Ecto neural progenitor cell (in vitro differentiated cells): ENCODE measurements around the gene TLK1.
"Not testable (repeated sequence)": the region's sequence is repeated elsewhere in the genome, so short reads cannot be mapped to it uniquely, and the experiment has no call there.

ENCODE experiments used
- DNase-seq: peaks from one replicate; pipeline ENCODE4 v3.0.0-alpha.2; 2018; ENCODE audit warnings: low spot score

Gene TLK1

DNA sequence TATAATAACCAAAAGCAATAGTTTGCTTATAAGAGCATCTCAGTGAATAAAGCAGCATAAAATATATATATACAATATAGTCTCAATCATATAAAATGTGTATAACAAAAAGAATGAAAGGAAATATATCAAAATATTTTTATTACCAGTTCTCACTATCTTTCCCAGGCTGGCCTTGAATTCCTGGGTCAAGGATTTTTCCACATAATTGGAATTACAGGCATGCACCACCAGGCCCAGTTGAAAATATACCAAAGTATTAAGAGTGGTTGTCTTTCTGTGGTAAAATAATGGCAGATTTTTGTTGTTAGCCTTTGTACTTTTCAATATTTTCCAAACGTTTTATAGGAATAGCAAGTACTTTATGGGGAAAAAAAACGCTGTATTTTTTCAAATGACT lies 8.6 kb upstream of the TLK1 start:
- no peak for DNase-seq

DNA sequence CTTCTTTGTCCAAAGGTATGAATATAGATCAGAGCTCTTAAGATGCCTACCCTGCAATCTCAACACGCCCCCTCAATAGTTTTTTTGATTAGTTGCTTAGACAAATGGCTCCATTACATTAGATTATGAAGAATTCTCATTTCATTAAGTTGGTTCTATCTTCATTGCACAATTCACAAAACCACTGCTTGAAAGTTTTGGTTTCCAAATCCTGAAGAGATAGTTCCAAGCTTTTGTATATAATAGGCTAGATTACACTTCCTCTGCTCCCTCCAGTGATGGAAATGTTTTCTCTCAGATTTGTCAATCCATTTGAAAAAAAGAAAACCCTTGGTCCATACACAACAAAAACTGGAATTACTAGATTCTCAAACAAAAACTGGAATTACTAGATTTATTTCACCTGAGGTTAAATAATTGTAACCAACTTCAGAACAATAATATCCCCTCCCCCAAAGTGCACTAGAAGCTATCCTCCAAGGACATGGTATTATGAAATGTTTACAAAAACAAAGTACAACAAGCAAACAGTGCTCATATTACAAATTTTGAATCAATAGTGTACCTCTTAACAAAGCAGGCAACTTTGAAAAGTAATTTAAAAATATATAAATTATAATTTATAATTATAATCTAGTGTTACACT lies 6.8 kb upstream of the TLK1 start:
- no peak for DNase-seq

DNA sequence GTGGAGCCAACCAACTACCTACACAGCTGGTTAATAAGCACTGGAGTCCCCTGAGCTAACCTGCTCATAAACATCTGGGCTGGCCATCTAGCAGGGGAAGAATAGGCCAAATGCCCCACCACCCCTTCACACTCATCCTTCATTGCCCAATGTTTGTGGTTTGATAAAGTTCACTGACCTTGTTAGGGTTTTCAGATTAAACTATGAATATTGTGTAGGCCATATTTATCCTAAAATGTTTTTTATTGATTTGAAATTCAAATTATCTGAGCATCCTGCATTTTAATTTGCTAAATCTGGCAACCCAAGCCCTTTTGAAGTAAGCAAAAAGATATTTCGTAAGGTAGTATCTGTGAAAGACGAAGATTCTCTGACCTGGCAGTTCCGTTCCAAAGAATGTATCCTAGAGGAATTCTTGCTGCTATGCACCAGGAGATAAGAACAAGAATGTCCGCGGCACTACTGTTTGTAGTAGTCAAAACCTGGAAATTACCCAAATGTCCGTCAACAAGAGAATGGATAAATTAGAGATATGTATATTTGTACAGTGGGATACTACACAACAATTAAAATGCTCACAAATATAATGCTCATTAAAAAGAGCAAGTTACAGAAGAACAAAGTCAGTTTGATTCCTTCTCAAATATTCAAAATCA lies 5.8 kb upstream of the TLK1 start:
- DNase-seq: no peak

GRCh38 chr2:171165967-171166327 lies 5.3 kb upstream of the TLK1 start:
- DNase-seq: no peak

DNA sequence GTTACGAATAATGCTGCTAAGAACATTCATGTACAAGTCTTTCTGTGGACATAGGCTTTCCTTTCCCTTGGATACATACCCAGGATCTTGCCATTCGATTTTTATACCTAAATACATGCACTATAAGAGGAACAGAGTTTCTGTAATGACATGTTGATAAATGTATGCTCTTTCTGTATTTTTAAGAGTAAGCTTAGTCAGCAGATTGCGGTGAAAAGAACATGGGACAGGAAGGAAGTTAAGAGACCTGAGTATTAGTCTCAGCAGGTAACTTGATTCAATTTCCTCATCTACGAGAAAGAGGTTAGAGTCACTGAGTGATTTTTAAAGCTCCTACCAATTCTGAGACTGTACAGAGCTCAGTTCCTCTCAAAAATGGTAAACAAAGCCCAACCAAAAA lies 2.6 kb upstream of the TLK1 start:
- no peak for DNase-seq

- not testable (repeated sequence) for DNase-seq
These were observed 2.0 kb upstream of the TLK1 start for GRCh38 chr2:171162522-171163197.

DNA sequence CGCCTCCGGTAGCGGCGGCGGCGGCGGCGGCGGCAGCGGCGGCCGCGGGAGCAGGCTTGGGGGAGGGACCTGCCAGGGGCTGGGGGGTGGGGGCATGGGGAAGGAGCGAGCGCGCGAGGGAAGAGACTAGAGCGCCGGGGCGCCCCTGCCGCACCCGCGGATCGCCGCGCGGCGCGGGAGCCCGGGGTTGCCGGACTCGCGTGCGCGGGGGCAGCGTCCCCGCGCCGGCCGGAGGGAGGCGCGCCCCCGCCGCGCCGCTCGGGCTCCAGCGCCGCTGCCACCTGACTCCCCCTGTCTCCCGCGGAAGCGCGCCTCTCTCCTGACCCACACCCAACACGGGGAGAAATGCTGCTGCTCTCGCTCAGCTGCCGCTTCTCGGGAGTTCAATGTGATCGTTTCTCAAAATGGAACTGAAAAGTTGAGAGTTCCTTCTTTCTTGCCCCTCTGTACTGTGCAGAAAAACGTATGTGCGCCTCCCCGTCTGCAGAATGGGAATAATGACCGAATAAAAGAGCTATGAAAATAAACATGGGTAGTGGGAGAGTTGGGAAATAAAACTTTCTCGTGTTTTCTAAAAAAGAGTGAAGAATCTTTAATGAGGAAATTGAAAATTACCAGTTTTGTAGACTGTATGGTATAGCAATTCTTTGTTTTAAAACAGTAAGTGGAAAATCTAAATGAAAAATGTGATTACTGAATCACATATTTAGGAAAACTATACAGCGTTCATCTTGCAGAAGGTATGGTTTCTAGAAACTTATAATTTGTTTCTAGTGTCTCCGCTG lies 455 bp upstream of the TLK1 start:
- DNase-seq: peak; percentile 83

GRCh38 chr2:171159372-171160118 lies 1.1 kb downstream of the TLK1 start:
- DNase-seq: peak; percentile 51

DNA sequence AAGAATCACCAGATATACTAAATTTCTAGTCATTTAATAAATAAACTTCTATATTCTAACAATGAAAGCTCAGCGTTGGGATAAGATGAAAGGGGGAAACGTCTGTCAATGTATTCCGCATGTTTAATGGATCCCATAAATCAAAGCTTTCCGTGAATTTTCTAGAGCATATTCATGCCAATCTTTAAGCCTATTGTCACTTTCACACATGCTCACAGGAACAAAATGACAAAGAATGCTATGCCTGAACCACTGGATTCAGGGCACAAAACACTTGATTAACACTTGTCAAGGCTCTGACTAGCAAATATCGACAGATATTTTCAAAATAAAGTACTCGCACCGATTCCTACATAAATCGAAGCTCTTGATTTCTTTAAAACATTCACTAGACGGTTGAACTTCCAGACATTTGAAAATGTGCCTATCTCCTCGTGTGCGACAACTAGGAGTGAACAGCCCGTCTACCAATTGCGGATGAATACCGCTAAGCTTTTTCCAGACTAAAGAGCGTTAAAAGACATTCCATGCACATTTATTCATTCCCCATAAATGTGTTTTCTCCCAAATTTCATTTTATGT lies 1.8 kb downstream of the TLK1 start:
- DNase-seq: no peak

DNA sequence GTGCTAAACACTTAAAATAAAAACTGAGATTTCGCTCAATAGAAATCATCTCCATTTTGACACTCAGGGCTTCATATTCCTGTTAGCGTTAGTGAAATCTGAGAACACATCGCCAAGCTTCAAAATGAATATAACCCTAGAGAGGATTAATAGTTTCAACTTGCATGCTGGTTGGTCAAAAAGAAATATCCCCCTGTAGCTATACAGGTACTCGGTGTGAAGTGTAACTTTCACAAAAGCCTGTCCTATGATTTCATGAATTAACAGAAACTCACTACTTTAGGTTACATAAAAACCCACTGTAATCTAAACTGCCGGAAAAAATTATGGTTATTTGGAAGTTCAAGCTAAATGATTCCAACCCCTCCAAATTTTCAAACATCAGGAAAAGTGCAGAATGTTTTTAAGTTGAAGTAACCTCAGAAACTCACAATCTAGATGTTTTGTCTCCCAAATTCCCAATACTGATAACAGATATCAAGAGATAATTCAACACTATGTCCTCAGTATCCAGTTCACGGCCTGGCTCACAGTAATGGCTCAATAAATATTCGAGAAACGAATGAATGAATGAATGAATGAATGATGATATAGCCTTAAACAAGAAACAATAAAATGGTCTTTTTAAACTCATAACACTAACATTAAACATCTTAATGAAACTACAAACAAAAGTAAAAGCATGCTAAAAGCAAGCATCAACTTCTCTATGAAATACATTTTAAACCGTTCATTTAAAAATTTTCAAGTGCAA lies 2.5 kb downstream of the TLK1 start:
- no peak for DNase-seq

GRCh38 chr2:171157109-171157500 lies 3.6 kb downstream of the TLK1 start:
- no peak for DNase-seq

DNA sequence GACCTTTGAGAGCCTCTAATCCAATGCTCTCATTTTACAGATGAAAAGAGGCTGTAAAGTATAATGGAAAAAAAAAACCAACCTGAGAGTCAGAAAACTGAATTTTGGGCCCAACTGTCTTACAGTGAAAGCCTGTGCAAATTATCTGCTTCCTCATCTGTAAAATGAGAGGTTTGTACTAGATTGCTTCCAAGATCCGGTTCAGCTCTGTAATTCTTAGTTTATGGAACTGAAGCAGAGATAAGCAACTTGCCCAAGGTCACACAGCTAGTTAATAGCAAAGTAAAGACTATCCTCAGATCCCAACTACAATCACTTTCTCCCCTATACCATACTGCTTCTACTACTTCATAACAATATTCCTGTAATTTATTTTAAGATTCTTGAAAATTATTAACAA lies 6.3 kb downstream of the TLK1 start:
- no peak for DNase-seq

GRCh38 chr2:171150694-171151285 lies 9.9 kb downstream of the TLK1 start:
- DNase-seq: no peak

GRCh38 chr2:171149986-171150693 lies 10.6 kb downstream of the TLK1 start:
- DNase-seq: no peak

DNA sequence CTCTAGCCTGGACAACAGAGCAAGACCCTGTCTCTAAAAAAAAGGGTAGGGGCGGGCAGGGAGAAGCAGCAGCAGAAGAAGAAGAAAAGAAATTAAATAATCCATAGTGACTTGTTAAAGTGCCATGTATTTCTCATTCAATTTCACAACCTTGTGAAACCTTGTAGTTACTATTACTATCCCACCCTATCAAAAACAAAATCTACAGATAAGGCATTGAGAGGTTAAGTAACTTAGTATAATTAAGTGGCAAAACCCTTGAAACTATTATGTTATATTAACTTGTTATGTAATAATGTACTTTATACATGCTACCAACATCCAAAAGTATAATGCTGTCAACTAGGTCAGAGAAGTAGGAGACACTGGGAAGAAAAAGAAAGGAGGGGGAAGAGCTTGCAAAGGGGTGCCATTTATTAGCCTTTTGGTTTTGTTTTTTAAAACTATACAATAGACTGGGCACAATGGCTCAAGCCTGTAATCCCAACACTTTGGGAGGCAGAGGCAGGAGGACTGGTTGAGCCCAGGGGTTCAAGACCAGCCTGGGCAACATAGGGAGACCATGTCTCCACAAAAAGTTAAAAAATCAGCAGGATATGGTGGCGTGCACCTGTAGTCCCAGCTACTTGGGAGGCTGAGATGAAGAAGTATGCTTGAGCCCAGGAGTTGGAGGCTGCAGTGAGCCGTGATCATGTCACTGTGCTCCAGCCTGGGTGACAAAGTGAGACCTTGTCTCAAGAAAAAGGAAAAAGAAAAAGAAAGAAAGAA lies 11.3 kb downstream of the TLK1 start:
- DNase-seq: no peak

GRCh38 chr2:171147081-171147480 lies 13.6 kb downstream of the TLK1 start:
- DNase-seq: no peak

DNA sequence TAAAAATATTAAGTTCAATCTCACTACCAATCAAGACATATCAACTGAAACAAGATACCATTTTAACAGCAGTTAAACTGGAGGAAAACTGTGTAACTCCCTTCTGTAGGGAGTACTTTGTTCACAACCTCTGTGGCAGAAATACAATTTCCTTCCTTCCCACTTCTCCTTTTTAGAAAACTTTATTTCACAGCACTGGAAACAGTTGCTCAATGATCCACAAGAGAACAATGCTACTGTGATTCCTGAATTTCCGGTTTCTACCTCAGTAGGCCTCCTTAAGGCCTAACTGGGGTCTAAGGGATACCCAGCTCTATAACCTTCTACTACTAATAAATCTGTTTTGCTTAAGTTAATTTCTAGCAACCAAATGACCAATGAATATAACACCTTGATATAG lies 14.1 kb downstream of the TLK1 start:
- no peak for DNase-seq

DNA sequence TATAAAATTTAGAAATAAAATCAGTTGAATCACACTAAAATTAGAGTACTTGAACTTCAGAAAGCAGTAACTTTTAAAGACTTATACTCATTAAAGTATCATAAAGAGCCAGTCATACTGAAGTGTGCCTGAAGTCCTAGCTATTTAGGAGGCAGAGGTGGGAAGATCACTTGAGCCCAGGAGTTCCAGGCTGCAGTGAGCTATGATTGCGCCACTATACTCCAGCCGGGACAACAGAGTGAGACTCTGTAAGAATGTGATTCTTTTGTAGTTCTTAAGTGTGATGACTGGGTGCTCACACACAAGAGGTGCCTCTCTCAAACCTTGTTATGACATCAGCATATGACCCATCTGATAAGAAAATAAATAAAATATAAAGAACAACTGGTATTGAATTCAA lies 14.6 kb downstream of the TLK1 start:
- DNase-seq: no peak

DNA sequence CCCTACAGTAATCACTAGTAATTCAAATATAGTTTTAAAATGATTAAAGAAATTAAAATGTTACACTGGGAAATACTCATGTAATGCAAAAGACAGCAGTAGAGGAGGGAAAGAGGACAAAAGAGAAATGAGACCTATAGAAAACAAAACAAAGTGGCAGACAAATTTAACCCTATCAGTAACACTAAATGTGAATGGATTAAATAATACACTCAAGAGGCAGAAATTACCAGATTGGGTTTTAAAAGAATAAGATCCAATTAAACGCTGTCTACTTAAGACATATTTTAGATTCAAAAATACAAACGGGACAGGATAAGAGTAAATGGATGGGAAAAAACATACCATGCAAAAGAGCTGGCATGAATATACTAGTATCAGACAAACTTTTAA lies 17.0 kb downstream of the TLK1 start:
- no peak for DNase-seq
